Suprapubic skin (tissue), 4 donors: Measurements from ENCODE around the gene ARHGAP44.
"Not testable (repeated sequence)": the region's sequence is repeated elsewhere in the genome, so short reads cannot be mapped to it uniquely, and the experiment has no call there.

Experiments used
- CTCF ChIP-seq, 2 donors: fragments of 200-600 bp in 1 of 2; fragments of 450-650 bp in 1 of 2; sonication (generic) in 1 of 2; IDR thresholded peaks; one replicate each; pipeline ENCODE4 v1.5.1; 2016 to 2019; ENCODE audit warnings: antibody characterized with exemption in 2 of 2, mild to moderate bottlenecking in 1 of 2, moderate library complexity in 1 of 2
- EP300 ChIP-seq: sonication (generic); formaldehyde crosslinking; IDR thresholded peaks from one replicate; pipeline ENCODE4 v1.6.1; 2017; ENCODE audit warnings: antibody characterized with exemption
- POLR2A ChIP-seq, 2 donors: fragments of 450-650 bp; IDR thresholded peaks; one replicate each; pipeline ENCODE4 v1.6.1; 2017; ENCODE audit warnings: antibody characterized with exemption in 2 of 2, mild to moderate bottlenecking in 2 of 2, moderate library complexity in 2 of 2
- POLR2AphosphoS5 ChIP-seq, 3 donors: sonication (generic); formaldehyde crosslinking; IDR thresholded peaks; one replicate each; pipeline ENCODE4 v1.6.1; 2017; ENCODE audit warnings: antibody characterized with exemption in 3 of 3

GRCh38 chr17:12873415-12874125 is 84.3 kb downstream of the ARHGAP44 start:
- TF ChIP-seq CTCF (IDR thresholded peaks at IDR 0.05); POLR2A (IDR thresholded peaks at IDR 0.05); POLR2AphosphoS5 (IDR thresholded peaks at IDR 0.05); EP300: not testable (repeated sequence)
